ENCODE results near the gene EBF3.

The EBF3 gene

DNA sequence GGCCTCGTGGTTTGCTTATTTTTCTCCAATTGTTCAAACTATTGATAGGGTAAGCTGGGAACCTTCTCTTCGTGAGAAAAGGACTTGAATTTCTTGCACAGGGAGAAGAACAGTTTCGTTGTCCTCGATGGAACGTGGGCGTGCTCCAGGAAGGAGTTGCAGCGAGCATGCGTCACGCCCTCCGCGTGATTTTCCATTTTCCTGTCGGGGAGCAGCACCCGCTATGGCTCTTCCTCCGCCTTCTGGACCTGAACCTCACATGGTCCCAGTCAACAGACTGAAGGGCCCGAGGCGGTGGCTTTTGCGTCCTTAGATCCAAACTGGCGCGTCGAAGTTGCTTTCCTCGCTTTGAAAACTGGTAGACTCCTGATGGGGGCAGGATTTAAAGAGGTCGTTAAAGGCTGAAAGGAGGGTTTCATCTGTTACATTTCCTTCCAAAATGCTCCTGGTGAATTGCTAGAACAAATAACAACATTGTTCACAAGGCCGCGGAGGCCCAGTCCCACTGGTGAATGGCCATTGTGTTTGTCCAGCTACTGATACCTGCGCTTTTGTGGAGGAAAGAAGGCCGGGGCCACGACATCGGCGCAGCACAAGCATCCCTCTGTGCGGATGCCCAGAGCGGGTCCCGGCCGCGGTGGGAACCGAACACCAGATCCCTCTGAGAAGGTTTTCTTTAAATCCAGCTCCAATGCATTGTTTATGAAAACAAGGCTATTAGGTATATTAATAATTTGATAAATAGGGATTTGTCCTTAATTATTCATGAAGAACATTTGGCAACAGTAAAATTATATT, 75.9 kb downstream of the EBF3 start:
- DNase-seq, result no peak

GRCh38 chr10:129887381-129887905, 76.6 kb downstream of the EBF3 start:
- no peak for DNase-seq

- no peak for DNase-seq
Observed at GRCh38 chr10:129886263-129886662, 77.8 kb downstream of the EBF3 start.

DNA sequence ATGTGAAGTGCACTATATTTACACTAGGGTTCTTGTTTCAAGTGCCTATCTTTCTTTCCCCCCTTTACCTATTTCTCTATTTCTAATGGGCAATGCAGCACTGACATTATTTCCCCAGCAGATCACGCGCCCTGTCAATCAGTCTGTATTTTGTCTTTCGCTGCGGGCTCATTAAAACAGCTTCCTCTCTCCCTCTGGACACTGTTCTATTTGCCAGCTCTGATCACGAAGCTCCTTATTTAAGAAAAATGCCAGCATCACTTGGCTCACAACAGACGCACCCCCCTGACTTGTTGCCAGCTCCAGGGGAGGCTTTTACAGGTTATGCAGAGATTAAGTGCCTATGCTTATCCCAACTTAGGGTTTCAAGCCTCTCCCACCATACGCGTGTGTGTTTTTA, 78.5 kb downstream of the EBF3 start:
- DNase-seq, result no peak

DNA sequence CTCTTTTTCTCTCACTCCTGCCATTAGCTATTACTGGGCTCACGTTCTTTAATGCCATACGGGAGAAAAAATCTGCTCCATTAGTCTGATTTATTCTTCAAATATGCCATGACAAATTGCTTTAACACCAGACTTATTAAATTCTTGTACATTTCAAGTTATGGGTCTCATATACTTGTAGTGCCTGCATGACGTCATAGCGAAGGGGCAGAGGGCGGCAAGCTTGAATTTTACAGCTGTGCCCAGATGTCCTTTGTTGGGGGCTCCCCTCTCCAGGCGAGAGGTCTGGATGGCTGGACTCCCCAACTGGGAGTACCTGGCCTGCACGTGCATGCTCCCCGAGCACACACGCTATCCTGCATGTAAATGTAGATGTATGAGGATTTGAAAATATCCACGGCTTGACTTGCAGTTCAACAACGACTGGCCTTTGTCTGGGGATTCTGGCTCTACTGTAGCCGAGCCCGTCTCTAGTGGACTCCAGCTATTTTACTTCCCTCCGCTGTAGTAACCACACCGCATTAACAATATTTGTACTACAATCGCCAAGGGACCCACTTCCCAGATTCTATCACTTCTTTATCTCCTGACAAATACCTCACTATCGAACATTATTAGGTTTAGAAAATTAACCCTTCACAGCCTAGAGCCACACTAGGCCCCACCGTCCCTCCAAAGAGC, 79.5 kb downstream of the EBF3 start:
- no peak for DNase-seq

DNA sequence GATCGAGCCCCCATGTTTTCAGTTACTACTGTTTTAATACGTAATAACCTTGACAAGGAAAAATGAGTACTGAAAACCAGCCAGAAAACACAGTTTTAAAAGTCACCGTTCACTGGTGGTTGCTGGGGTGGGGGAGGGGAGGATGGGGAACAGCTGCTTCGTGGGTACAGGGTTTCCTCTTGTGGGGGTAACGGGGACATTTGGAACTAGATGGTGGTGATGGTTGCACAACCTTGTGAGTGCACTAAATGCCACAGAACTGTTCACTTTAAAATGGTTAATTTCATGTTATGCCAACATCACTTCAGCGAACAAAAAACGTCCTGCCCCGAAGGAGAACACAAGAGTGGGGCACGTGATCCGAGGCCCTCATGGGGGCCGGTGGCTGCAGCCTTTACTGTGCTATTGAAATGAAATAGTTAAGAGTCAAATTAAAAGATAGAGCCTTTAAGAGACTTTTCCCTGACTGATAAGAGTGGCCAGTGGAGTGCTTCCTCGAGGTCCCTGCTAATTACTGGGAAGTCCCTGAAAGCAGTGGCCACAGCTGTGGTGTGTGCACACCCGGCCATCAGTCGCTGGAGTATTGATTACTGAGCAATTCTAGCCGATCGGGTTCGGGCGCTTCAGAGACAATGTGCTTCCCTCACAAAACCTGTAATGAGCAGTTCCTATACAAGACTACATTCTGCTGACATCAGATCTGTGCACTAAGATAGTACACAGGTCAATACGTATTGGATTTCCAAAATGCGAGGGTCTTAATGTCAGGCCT, 80.3 kb downstream of the EBF3 start:
- DNase-seq, result peak in 1 of 2 experiments; percentile 3

- DNase-seq, result no peak
Observed at GRCh38 chr10:129883029-129883428, 81.0 kb downstream of the EBF3 start.

DNA sequence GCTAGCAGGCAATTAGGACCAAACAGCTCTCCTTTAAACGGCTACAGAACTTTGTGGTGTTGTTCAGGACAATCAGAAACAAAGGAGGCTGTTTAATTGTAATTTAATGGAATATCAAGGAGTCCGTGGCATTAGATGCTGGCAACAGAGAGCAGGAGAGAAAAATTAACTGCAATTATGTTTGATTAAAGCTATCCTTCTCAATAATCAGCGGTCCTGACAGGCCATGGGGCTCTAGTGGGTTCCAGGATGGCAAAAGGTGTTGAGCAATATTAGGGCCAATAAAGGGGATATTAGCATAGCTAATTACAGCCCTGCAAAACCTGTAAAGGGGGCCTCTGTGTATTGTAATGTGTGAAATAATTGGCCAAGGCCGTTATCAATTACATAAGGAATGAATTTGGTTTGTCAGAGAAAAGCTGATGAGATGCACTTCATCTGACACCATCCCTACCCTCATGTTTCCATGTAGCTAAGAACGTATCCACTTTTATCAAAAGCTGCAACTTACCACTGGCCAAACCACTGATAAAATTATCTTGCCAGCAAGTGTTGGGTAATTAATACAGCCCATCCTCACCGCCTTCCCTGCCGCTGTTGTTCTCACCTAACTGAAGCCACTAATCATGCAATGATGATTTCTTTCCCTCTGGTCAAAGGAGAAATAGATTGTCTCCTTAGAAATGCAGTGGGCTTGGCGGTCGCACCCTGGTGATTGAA, 81.6 kb downstream of the EBF3 start:
- no peak for DNase-seq

DNA sequence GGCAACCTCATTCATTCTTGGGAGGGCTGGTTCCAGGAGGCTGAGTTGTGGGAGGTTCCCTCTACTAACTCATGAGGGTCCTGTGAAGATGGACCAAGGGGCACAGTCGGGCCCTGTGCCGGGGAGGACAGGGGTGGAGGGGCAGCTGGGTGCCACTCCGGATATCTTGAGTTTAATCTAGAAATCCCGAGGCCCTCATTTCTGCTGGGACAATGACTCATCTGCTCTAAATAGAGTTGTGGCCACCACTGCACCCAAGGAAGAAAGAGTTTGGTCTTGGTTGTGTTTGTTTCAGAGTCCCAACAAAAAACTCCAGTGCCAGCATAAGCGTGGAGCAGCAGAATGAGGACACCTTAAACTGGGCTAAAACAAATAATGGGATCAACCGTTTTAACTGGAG, 82.4 kb downstream of the EBF3 start:
- DNase-seq, result no peak

GRCh38 chr10:129880191-129880870, 83.7 kb downstream of the EBF3 start:
- no peak for DNase-seq

DNA sequence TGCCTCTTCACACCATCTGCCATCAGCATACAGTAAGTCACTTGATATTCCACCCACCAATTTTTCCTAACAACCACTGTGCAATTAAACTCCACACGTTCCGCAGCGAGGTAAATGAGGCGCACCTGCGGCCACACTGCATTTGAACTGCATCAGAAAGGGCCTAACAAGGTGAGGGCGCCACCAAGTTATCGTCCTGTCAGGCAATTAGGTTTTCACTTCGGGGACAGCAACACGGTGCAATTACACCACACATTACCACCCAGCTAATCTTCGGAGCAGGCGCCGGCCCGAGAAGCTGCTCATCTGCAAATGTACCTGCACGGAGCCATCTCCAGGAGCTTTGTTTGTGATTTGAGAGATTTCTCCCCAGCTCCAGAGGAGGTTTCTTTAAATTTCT, 84.4 kb downstream of the EBF3 start:
- no peak for DNase-seq

- DNase-seq, result no peak
Observed at GRCh38 chr10:129878835-129879234, 85.2 kb downstream of the EBF3 start.

DNA sequence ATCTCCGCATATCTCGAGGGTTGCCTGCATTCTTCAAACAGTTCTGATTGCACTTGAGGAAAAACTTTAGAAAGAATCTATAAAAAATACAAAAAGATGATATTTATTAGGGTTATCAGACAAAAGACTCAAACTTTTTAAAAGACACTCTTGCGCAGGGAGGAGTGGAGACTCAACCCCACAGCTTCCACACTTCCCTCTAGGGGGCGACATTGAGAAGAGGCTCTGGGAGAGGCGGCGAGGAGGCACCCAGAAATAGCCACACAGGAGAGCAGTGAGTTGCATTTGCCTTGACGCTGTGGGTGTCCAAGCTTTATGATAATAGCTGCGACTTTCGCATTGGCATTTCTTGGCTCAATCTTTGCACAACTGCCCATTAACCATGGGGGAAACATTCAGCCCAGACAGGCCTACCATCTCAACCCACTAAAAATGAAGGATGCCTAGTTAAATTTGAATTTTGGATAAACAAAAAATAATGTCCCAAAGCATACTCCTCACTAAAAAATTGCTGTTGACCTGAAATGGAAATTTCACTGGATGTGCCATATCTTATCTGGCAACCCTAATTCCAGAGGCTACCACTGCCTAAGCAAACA, 86.2 kb downstream of the EBF3 start:
- DNase-seq, result peak; percentile 17 to 30

DNA sequence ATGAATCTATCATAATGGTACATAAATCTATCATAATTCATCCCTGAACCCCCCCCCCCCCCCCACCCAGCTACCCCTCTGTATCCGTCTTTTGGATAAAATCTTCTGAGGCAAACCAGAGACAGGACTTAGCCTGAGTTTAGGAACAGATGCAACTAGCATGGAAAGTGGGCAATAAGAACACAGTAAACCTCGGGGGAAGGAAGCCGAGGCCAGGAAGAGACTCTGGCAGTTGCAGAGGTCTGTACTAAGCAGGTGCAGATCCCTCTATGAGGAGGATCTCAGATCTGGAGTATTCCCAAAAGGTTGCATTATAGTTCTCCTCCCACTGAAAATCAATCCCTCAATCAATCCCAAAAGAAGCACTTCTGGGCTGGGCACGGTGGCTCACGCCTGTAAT, 87.2 kb downstream of the EBF3 start:
- DNase-seq, result no peak

DNA sequence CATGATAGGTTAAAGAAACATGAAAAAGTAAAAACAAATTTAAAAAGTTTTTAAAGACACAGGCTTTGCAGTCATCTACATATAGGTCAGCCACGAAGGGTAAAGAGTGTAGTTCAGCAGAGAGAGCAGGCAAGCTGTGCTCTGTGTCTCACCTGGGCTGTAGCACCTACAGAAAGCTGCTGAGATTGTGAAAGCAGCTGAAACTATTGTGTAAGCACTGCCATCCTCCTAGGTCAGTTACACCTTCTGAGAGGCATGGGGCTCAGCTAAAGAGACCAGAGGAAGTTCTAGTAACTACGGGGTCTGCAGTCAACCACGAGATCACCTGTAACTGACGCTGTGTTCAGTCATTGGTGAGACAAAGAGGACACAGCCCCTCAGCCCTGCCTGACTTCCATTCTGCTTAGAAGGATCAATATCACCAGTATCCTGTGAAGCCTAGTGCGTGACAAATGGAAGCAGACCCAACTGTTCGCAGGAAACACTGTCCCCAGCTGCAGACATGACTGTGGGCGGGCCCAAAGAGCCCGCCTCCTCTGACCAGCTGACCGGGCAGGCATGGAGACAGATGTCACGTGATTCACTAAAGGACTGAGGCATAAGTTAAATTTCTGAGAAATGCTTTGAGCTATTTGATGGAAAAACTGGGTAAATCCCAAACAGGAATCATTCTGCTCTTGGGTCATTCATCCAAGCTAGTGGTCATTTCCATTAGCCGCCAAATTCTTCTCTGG, 87.9 kb downstream of the EBF3 start:
- no peak for DNase-seq

DNA sequence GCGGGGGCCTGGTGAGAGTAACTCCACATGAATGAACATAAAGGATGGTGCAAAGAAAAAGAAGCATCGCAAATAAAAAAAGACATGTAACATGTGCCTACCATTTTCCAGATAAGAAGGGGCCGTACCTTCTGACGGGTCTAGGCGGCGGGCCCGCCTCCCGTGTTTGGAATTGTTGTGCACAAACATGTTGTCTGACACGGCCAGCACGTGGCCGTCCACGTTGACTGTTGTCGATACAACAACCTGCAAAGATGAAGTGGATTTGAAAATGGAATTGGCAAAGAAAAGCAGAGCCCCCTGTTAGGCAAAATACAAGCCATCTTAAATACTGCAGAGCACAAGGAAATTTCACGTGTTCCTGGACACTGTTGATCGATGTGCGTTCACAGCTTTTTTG, 90.7 kb downstream of the EBF3 start:
- DNase-seq, result no peak

- DNase-seq, result no peak
Observed at GRCh38 chr10:129871966-129872365, 92.1 kb downstream of the EBF3 start.

DNA sequence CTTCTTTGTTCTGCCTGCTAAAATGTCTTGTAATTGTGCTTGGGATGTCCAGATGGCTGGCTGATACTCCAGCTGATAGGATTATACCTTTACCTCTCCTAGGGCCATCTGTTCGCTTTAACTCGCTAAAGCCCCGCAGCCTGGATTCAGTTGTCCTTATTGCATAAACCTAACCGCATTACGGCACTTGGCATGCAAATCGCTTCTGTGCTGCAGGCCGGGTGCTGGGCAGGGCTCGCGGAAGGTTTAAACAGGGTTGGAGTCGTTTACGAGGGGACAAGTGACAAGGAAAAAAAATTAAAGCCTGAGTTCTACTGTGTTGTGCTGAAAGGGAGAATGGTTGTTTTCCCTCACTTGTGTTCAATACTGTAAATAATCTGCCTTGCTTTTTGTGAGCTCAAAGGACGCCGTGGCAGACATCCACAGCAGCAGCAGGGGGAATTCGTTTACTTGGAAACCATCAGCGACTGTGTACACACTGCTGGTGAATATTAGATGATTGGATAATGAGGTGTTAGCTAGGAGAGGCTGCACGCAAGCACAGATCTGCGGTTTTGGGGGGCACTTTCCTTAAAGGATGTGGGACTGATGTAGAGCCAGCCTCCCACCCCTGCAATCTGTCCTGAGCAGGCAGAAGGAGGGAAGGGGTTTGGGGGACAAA, 93.0 kb downstream of the EBF3 start:
- DNase-seq, result no peak

GRCh38 chr10:129870474-129870757, 93.7 kb downstream of the EBF3 start:
- DNase-seq, result no peak

GRCh38 chr10:129869596-129870473, 94.2 kb downstream of the EBF3 start:
- no peak for DNase-seq
